ENCODE results near the gene RIC3.

Gene RIC3

GRCh38 chr11:8102296-8102915 is 66.4 kb downstream of the RIC3 start:
- DNase-seq = no peak

GRCh38 chr11:8101421-8101820 is 67.4 kb downstream of the RIC3 start:
- no peak for DNase-seq

GRCh38 chr11:8100605-8101004 is 68.2 kb downstream of the RIC3 start:
- no peak for DNase-seq

GRCh38 chr11:8100158-8100557 is 68.7 kb downstream of the RIC3 start:
- no peak for DNase-seq

GRCh38 chr11:8099291-8099899 is 69.4 kb downstream of the RIC3 start:
- peak; percentile 18 for DNase-seq

- DNase-seq = no peak
These were observed 69.9 kb downstream of the RIC3 start for GRCh38 chr11:8098879-8099278.

GRCh38 chr11:8098361-8098760 is 70.5 kb downstream of the RIC3 start:
- DNase-seq = no peak

- no peak for DNase-seq
These were observed 70.9 kb downstream of the RIC3 start for GRCh38 chr11:8097926-8098325.

GRCh38 chr11:8097468-8097867 is 71.4 kb downstream of the RIC3 start:
- no peak for DNase-seq

GRCh38 chr11:8097062-8097461 is 71.8 kb downstream of the RIC3 start:
- DNase-seq = no peak

GRCh38 chr11:8096575-8096974 is 72.2 kb downstream of the RIC3 start:
- no peak for DNase-seq

GRCh38 chr11:8095806-8096522 is 72.9 kb downstream of the RIC3 start:
- no peak for DNase-seq

- DNase-seq = no peak
These were observed 73.5 kb downstream of the RIC3 start for GRCh38 chr11:8095371-8095770.

GRCh38 chr11:8094656-8095055 is 74.2 kb downstream of the RIC3 start:
- DNase-seq = no peak

- no peak for DNase-seq
These were observed 74.8 kb downstream of the RIC3 start for GRCh38 chr11:8093931-8094575.

- no peak for DNase-seq
These were observed 76.0 kb downstream of the RIC3 start for GRCh38 chr11:8092587-8093424.

GRCh38 chr11:8091721-8092120 is 77.1 kb downstream of the RIC3 start:
- DNase-seq = no peak

GRCh38 chr11:8090756-8091155 is 78.1 kb downstream of the RIC3 start:
- DNase-seq = no peak

- DNase-seq = no peak
These were observed 78.9 kb downstream of the RIC3 start for GRCh38 chr11:8089791-8090510.

GRCh38 chr11:8087756-8088155 is 81.1 kb downstream of the RIC3 start:
- no peak for DNase-seq

- no peak for DNase-seq
These were observed 81.6 kb downstream of the RIC3 start for GRCh38 chr11:8087185-8087584.

GRCh38 chr11:8086571-8086970 is 82.3 kb downstream of the RIC3 start:
- DNase-seq = no peak

Measured in NCI-H2029 treated with DMSO at 0.1 percent for 48 hours (cell line).